NCI-H1105 (cell line): Measurements from ENCODE around the gene PPP4R1.

Source experiments
- DNase-seq: peaks from one replicate; lab custom pipeline; 2025; lab: John Stamatoyannopoulos, UW

Gene PPP4R1

DNA sequence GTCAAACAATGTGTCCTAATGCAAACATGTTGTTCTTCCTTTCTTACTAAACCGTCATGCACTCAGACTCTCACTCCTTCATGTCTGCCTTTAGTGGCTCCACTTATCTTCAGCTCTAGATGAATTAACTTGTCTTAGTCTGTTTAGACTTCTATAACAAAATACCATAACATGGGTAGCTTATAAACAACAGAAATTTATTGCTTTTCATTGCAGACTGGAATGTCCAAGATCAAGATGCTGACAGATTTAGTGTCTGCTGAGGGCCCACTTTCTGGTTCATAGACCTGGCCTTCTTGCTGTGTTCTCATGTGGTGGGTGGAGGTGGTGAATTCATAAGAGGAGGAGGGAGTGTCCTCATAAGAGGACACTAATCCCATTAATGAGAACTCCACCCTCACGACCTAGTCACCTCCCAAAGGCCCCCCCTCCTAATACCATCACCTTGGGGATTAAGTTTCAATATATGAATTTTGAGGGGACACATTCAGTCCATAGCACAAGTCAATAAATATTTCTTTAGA is 106.7 kb downstream of the PPP4R1 start:
- no peak for DNase-seq

DNA sequence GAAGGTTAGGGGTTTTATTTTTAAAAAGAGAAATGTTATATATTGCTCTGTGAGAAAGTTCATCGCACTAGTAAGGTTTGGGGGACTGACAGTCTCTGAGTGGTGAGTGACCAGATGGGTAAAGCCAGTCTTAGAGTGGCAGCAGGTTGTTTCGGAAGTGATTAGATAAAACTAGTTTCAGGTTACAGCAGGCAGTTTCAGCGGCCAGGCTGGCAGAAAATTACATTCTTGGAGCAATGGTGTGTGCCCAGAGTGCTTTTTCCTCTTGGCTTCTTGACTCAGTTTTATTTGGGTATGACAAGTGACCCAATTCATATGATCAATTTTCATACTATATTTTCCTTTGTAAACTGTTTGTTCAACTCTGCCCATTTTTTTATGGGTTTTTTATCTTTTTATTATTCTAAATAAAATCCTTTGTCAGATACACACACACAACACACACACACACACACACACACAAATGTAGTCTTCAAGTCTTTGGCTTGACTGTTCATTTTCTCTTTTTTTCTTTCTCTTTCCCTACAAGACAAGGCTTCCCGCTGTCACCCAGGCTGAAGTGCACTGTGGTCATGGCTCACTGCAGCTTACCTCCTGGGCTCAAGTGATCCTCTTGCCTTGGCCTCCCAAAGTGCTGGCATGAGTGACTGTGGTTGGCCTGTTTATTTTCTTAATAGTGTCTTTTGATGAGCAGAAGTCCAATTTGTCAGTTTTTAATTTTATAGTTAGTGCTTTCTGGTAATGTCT is 108.1 kb downstream of the PPP4R1 start:
- DNase-seq = no peak
